ENCODE data around the gene IFITM2. TPM values are rescaled to one million over a fixed set of nuclear protein-coding genes. Genes with fewer than 3 reads are reported as not detected.
A peak's percentile ranks its signal among the peaks of the same experiment; 100 is the strongest.
"Not testable (repeated sequence)": the region's sequence is repeated elsewhere in the genome, so short reads cannot be mapped to it uniquely, and the experiment has no call there.

The IFITM2 gene
- total and polyA plus RNA-seq, 4 donors, result 424 to 1,109 (median 768) TPM

- 83 to 86% methylated on average over 29 of the region's 29 CpGs for WGBS, 2 donors
- no peaks in the 10 kb centered on the region for H3K9me3 ChIP-seq (ENCODE audit: control insufficient read depth, low read length)
- H3K27ac ChIP-seq (ENCODE audit: low read depth in 1 of 2, low read length in 2 of 2), result no peak overlapping the region
- no peaks in the 10 kb centered on the region for H3K36me3 ChIP-seq (ENCODE audit: control insufficient read depth in 1 of 2, insufficient read depth in 2 of 2, low read length in 1 of 2)
- no peak for ATAC-seq (ENCODE audit: low FRiP score)
- H3K4me1 ChIP-seq (ENCODE audit: control insufficient read depth in 1 of 2, insufficient read depth in 2 of 2, low read length in 2 of 2), result no peaks in the 10 kb centered on the region
- H3K4me3 ChIP-seq (ENCODE audit: low read length in 2 of 2), result no peak overlapping the region
- H3K27me3 ChIP-seq (ENCODE audit: control insufficient read depth in 1 of 2, insufficient read depth in 2 of 2, low read length in 1 of 2), result no peaks in the 10 kb centered on the region
- peak in 1 of 2 donors; percentile 59 for DNase-seq
- intact Hi-C loops (cut with DNase I), result loop anchor here in 1 of 2 donors (5.0 kb wide), 1 partner anchor 33 kb away; no protein-coding TSS in a partner anchor
Observed at GRCh38 chr11:285021-285893, 22.4 kb upstream of the IFITM2 start.

GRCh38 chr11:285894-286220 is 21.8 kb upstream of the IFITM2 start:
- intact Hi-C loops (cut with DNase I), result loop anchor here in 1 of 2 donors (5.0 kb wide), 1 partner anchor 34 kb away; no protein-coding TSS in a partner anchor
- no peaks in the 10 kb centered on the region for H3K27me3 ChIP-seq (ENCODE audit: control insufficient read depth in 1 of 2, insufficient read depth in 2 of 2, low read length in 1 of 2)

GRCh38 chr11:286977-287820 is 20.4 kb upstream of the IFITM2 start:
- H3K27ac ChIP-seq (ENCODE audit: low read depth in 1 of 2, low read length in 2 of 2); H3K4me3 ChIP-seq (ENCODE audit: low read length in 2 of 2); H3K4me1 ChIP-seq (ENCODE audit: control insufficient read depth in 1 of 2, insufficient read depth in 2 of 2, low read length in 2 of 2); ATAC-seq (ENCODE audit: low FRiP score); H3K9me3 ChIP-seq (ENCODE audit: control insufficient read depth, low read length); H3K36me3 ChIP-seq (ENCODE audit: control insufficient read depth in 1 of 2, insufficient read depth in 2 of 2, low read length in 1 of 2); H3K27me3 ChIP-seq (ENCODE audit: control insufficient read depth in 1 of 2, insufficient read depth in 2 of 2, low read length in 1 of 2): not testable (repeated sequence)
- intact Hi-C loops (cut with DNase I), result loop anchor here in 1 of 2 donors (5.0 kb wide), 1 partner anchor 35 kb away; no protein-coding TSS in a partner anchor
- peak; percentile 48 to 58 for DNase-seq
- WGBS, 2 donors, result 85 to 90% methylated on average over 21 to 27 of the region's 27 CpGs

More at GRCh38 chr11:285894-286220, 21.8 kb upstream of the IFITM2 start:
- H3K9me3 ChIP-seq (ENCODE audit: control insufficient read depth, low read length), result no peaks in the 10 kb centered on the region
- no peaks in the 10 kb centered on the region for H3K36me3 ChIP-seq (ENCODE audit: control insufficient read depth in 1 of 2, insufficient read depth in 2 of 2, low read length in 1 of 2)
- H3K27ac ChIP-seq (ENCODE audit: low read depth in 1 of 2, low read length in 2 of 2), result no peak overlapping the region
- peak in 1 of 2 donors; percentile 41 for DNase-seq
- 84 to 86% methylated on average over 8 of the region's 8 CpGs for WGBS, 2 donors
- no peaks in the 10 kb centered on the region for H3K4me1 ChIP-seq (ENCODE audit: control insufficient read depth in 1 of 2, insufficient read depth in 2 of 2, low read length in 2 of 2)
- H3K4me3 ChIP-seq (ENCODE audit: low read length in 2 of 2), result no peak overlapping the region
- no peak for ATAC-seq (ENCODE audit: low FRiP score)

- intact Hi-C loops (cut with DNase I), result loop anchor here in 1 of 2 donors (5.0 kb wide), 1 partner anchor 36 kb away; no protein-coding TSS in a partner anchor
- Histone ChIP-seq H3K4me1 (ENCODE audit: control insufficient read depth in 1 of 2, insufficient read depth in 2 of 2, low read length in 2 of 2) (no peaks in the 10 kb centered on the region), H3K27ac (ENCODE audit: low read depth in 1 of 2, low read length in 2 of 2) (no peak overlapping the region), H3K4me3 (ENCODE audit: low read length in 2 of 2) (peak overlapping the region; percentile 51 to 69), H3K36me3 (ENCODE audit: control insufficient read depth in 1 of 2, insufficient read depth in 2 of 2, low read length in 1 of 2) (no peaks in the 10 kb centered on the region), H3K27me3 (ENCODE audit: control insufficient read depth in 1 of 2, insufficient read depth in 2 of 2, low read length in 1 of 2) (no peaks in the 10 kb centered on the region), H3K9me3 (ENCODE audit: control insufficient read depth, low read length) (no peaks in the 10 kb centered on the region)
- DNase-seq, result peak; percentile 55 to 74
- ATAC-seq (ENCODE audit: low FRiP score), result no peak
- WGBS, 2 donors, result 22 to 23% methylated on average over 41 of the region's 41 CpGs
Observed at GRCh38 chr11:287821-288477, 19.7 kb upstream of the IFITM2 start.

- no peaks in the 10 kb centered on the region for H3K9me3 ChIP-seq (ENCODE audit: control insufficient read depth, low read length)
- no peaks in the 10 kb centered on the region for H3K36me3 ChIP-seq (ENCODE audit: control insufficient read depth in 1 of 2, insufficient read depth in 2 of 2, low read length in 1 of 2)
- peak; percentile 87 to 93 for DNase-seq
- intact Hi-C loops (cut with DNase I), result loop anchor here in 1 of 2 donors (5.0 kb wide), 1 partner anchor 36 kb away; no protein-coding TSS in a partner anchor
- H3K4me3 ChIP-seq (ENCODE audit: low read length in 2 of 2), result peak within 1 kb of the TSS; percentile 51 to 69
- ATAC-seq (ENCODE audit: low FRiP score), result peak; percentile 77
- H3K27ac ChIP-seq (ENCODE audit: low read depth in 1 of 2, low read length in 2 of 2), result no peak within 1 kb of the TSS
- H3K27me3 ChIP-seq (ENCODE audit: control insufficient read depth in 1 of 2, insufficient read depth in 2 of 2, low read length in 1 of 2), result no peaks in the 10 kb centered on the region
- H3K4me1 ChIP-seq (ENCODE audit: control insufficient read depth in 1 of 2, insufficient read depth in 2 of 2, low read length in 2 of 2), result no peaks in the 10 kb centered on the region
- WGBS, 2 donors, result 0 to 1% methylated on average over 48 to 112 of the region's 112 CpGs
Observed at GRCh38 chr11:288478-289397, 18.9 kb upstream of the IFITM2 start, which contains the start of gene PGGHG. Gene PGGHG, plus strand, starts transcription at chr11:289126. Its CDS starts 691 bp downstream, at chr11:289817.

- 17 to 19% methylated on average over 12 to 14 of the region's 14 CpGs for WGBS, 2 donors
- Histone ChIP-seq H3K27ac (ENCODE audit: low read depth in 1 of 2, low read length in 2 of 2) (no peak overlapping the region), H3K36me3 (ENCODE audit: control insufficient read depth in 1 of 2, insufficient read depth in 2 of 2, low read length in 1 of 2) (no peaks in the 10 kb centered on the region), H3K9me3 (ENCODE audit: control insufficient read depth, low read length) (no peaks in the 10 kb centered on the region), H3K4me1 (ENCODE audit: control insufficient read depth in 1 of 2, insufficient read depth in 2 of 2, low read length in 2 of 2) (no peaks in the 10 kb centered on the region), H3K27me3 (ENCODE audit: control insufficient read depth in 1 of 2, insufficient read depth in 2 of 2, low read length in 1 of 2) (no peaks in the 10 kb centered on the region), H3K4me3 (ENCODE audit: low read length in 2 of 2) (peak overlapping the region; percentile 30 to 69)
- no peak for ATAC-seq (ENCODE audit: low FRiP score)
- DNase-seq, result peak in 1 of 2 donors; percentile 50
- intact Hi-C loops (cut with DNase I), result loop anchor here in 1 of 2 donors (5.0 kb wide), 1 partner anchor 37 kb away; no protein-coding TSS in a partner anchor
Observed at GRCh38 chr11:289398-289711, 18.3 kb upstream of the IFITM2 start.

GRCh38 chr11:289712-290620 is 17.6 kb upstream of the IFITM2 start:
- H3K27me3 ChIP-seq (ENCODE audit: control insufficient read depth in 1 of 2, insufficient read depth in 2 of 2, low read length in 1 of 2), result no peaks in the 10 kb centered on the region
- ATAC-seq (ENCODE audit: low FRiP score) (no peak), DNase-seq (peak; percentile 48 to 74)
- H3K4me1 ChIP-seq (ENCODE audit: control insufficient read depth in 1 of 2, insufficient read depth in 2 of 2, low read length in 2 of 2), result no peaks in the 10 kb centered on the region
- no peaks in the 10 kb centered on the region for H3K9me3 ChIP-seq (ENCODE audit: control insufficient read depth, low read length)
- H3K36me3 ChIP-seq (ENCODE audit: control insufficient read depth in 1 of 2, insufficient read depth in 2 of 2, low read length in 1 of 2), result no peaks in the 10 kb centered on the region
- intact Hi-C loops (cut with DNase I), result loop anchor here in 1 of 2 donors (5.0 kb wide), 1 partner anchor 38 kb away; no protein-coding TSS in a partner anchor
- H3K4me3 ChIP-seq (ENCODE audit: low read length in 2 of 2), result no peak overlapping the region
- WGBS, 2 donors, result 89 to 91% methylated on average over 46 to 48 of the region's 48 CpGs
- no peak overlapping the region for H3K27ac ChIP-seq (ENCODE audit: low read depth in 1 of 2, low read length in 2 of 2)
